ENCODE measurements around the gene SALL4.

- TF ChIP-seq, protein P1, sequence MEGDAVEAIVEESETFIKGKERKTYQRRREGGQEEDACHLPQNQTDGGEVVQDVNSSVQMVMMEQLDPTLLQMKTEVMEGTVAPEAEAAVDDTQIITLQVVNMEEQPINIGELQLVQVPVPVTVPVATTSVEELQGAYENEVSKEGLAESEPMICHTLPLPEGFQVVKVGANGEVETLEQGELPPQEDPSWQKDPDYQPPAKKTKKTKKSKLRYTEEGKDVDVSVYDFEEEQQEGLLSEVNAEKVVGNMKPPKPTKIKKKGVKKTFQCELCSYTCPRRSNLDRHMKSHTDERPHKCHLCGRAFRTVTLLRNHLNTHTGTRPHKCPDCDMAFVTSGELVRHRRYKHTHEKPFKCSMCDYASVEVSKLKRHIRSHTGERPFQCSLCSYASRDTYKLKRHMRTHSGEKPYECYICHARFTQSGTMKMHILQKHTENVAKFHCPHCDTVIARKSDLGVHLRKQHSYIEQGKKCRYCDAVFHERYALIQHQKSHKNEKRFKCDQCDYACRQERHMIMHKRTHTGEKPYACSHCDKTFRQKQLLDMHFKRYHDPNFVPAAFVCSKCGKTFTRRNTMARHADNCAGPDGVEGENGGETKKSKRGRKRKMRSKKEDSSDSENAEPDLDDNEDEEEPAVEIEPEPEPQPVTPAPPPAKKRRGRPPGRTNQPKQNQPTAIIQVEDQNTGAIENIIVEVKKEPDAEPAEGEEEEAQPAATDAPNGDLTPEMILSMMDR (IDR thresholded peaks at IDR 0.05) = no peak
- no peak for TF ChIP-seq POLR2AphosphoS5 (IDR thresholded peaks at IDR 0.05)
Measured at GRCh38 chr20:51736947-51737346, 65.4 kb downstream of the SALL4 start.
